OCI-LY3 (cell line): ENCODE measurements around the gene DUSP9.

Experiments
- H2AFZ ChIP-seq: fragments of 200-600, 300-600 bp; shearing (Covaris generic); 2 replicates; pipeline ENCODE4 v1.6.0; 2014; ENCODE audit warnings: antibody characterized with exemption, low read depth, low read length
- H3K27ac ChIP-seq: fragments of 200-600, 300-600 bp; sonication (generic); 2 replicates; pipeline ENCODE4 v1.5.1; 2014; ENCODE audit warnings: mild to moderate bottlenecking, low read length, moderate library complexity, mixed read lengths
- H3K27me3 ChIP-seq: fragments of 200-600, 300-600 bp; sonication (generic); 2 replicates; pipeline ENCODE4 v1.6.1; 2014; ENCODE audit warnings: low read depth, low read length, mixed read lengths
- H3K36me3 ChIP-seq: fragments of 200-600, 300-600 bp; sonication (generic); replicated peaks from 2 replicates; pipeline ENCODE3; 2014; ENCODE audit warnings: low read depth, low read length, mixed read lengths
- H3K4me1 ChIP-seq: fragments of 300-600, 200-600 bp; sonication (generic); 2 replicates; pipeline ENCODE4 v1.6.1; 2014; ENCODE audit warnings: low read length, mixed read lengths
- H3K4me2 ChIP-seq: fragments of 200-600, 300-600 bp; sonication (generic); 2 replicates; pipeline ENCODE4 v1.6.1; 2014; ENCODE audit warnings: low read length, mixed read lengths
- H3K4me3 ChIP-seq: fragments of 300-600, 200-600 bp; sonication (generic); 2 replicates; pipeline ENCODE4 v1.5.1; 2014; ENCODE audit warnings: antibody characterized with exemption, mild to moderate bottlenecking, low read length, moderate library complexity
- H3K79me2 ChIP-seq: fragments of 300-600, 200-600 bp; shearing (Covaris generic); 2 replicates; pipeline ENCODE4 v1.6.1; 2014; ENCODE audit warnings: mild to moderate bottlenecking, low read length, mixed read lengths
- H3K9ac ChIP-seq: fragments of 300-600, 200-600 bp; shearing (Covaris generic); 2 replicates; pipeline ENCODE4 v1.6.0; 2014; ENCODE audit warnings: mild to moderate bottlenecking, low read length, moderate library complexity
- H3K9me3 ChIP-seq: fragments of 200-600, 300-600 bp; shearing (Covaris generic); 2 replicates; pipeline ENCODE4 v1.6.1; 2014; ENCODE audit warnings: low read length, mixed read lengths; ENCODE audit not compliant: insufficient read depth
- H4K20me1 ChIP-seq: fragments of 200-600, 300-600 bp; sonication (generic); 2 replicates; pipeline ENCODE4 v1.6.1; 2016; ENCODE audit warnings: low read length, mixed read lengths; ENCODE audit not compliant: insufficient read depth
- EZH2phosphoT487 ChIP-seq: fragments of 200-600 bp; shearing (Covaris generic); IDR thresholded peaks from 2 replicates; pipeline ENCODE4 v1.6.1; 2018; ENCODE audit warnings: antibody characterized with exemption, mixed run types, low read depth
- TF ChIP-seq, protein P1 (sequence below): fragments of 200-600, 300-600 bp; sonication (generic); IDR thresholded peaks from 2 replicates; pipeline ENCODE4 v1.5.1; 2014; ENCODE audit warnings: antibody characterized with exemption, low read length, low read depth

Gene DUSP9

DNA sequence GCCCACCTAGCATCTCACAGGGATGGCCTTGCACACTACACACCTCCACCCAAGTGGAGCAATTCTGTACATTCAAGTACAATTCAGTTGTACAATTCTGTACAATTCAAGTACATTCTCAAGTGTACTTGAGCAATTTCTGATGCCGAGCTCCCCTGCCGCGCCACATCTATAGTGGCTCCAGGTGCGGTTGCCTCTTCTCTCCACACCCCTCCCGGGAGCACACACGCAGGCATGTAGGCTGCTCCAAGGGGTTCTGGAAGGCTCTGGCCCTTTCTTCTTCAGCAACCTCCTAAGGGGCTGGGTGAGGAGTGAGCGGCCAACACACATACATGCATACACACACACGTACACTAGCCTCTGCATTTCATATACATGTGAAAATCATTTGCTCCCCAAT, 18.9 kb upstream of the DUSP9 start:
- H3K27me3 ChIP-seq = peaks cover 9% of the 10 kb centered on the region

DNA sequence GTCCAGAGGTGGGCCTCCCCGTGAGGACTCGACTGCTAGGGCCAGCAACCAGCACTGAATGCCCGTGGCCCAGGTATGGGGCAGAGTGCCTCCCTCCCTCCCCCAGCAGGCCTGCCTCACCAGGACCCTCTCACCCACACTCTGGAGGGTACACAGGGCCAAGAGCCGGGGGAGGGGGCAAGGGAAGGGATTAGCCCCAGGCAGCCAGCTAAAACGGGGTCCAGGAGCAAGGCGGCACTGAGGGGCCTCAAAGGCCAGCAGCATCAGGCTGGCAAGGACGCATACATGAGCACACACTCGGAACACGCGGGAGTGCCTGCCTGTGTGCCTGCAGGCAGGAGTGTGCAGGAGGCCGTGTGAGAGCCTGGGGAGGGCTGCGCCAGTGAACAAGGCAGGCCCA, 18.3 kb upstream of the DUSP9 start:
- H2AFZ ChIP-seq = no peak overlapping the region
- H3K36me3 ChIP-seq = no peaks in the 10 kb centered on the region
- H4K20me1 ChIP-seq = no peaks in the 10 kb centered on the region
- TF ChIP-seq, protein P1, sequence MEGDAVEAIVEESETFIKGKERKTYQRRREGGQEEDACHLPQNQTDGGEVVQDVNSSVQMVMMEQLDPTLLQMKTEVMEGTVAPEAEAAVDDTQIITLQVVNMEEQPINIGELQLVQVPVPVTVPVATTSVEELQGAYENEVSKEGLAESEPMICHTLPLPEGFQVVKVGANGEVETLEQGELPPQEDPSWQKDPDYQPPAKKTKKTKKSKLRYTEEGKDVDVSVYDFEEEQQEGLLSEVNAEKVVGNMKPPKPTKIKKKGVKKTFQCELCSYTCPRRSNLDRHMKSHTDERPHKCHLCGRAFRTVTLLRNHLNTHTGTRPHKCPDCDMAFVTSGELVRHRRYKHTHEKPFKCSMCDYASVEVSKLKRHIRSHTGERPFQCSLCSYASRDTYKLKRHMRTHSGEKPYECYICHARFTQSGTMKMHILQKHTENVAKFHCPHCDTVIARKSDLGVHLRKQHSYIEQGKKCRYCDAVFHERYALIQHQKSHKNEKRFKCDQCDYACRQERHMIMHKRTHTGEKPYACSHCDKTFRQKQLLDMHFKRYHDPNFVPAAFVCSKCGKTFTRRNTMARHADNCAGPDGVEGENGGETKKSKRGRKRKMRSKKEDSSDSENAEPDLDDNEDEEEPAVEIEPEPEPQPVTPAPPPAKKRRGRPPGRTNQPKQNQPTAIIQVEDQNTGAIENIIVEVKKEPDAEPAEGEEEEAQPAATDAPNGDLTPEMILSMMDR = no peak
- no peak for TF ChIP-seq EZH2phosphoT487
- H3K79me2 ChIP-seq = no peaks in the 10 kb centered on the region
- no peak overlapping the region for H3K4me3 ChIP-seq
- no peak overlapping the region for H3K4me2 ChIP-seq
- H3K9me3 ChIP-seq = no peaks in the 10 kb centered on the region
- peaks cover 9% of the 10 kb centered on the region for H3K27me3 ChIP-seq
- no peak overlapping the region for H3K9ac ChIP-seq
- H3K27ac ChIP-seq = no peak overlapping the region
- no peaks in the 10 kb centered on the region for H3K4me1 ChIP-seq

More for the DNA sequence above, 18.9 kb upstream of the DUSP9 start:
- Histone ChIP-seq H2AFZ (no peak overlapping the region), H3K9me3 (no peaks in the 10 kb centered on the region), H3K4me3 (no peak overlapping the region), H3K4me2 (no peak overlapping the region), H4K20me1 (no peaks in the 10 kb centered on the region), H3K79me2 (no peaks in the 10 kb centered on the region), H3K27ac (no peak overlapping the region), H3K4me1 (no peaks in the 10 kb centered on the region), H3K36me3 (no peaks in the 10 kb centered on the region), H3K9ac (no peak overlapping the region)
- TF ChIP-seq, protein P1 = no peak
- no peak for TF ChIP-seq EZH2phosphoT487

- Histone ChIP-seq H2AFZ (no peak overlapping the region), H3K4me3 (no peak overlapping the region), H3K79me2 (no peaks in the 10 kb centered on the region), H3K4me1 (0 out of 2 replicates have a peak, but pooled peaks cover 3% of the 10 kb centered on the region), H3K27ac (no peak overlapping the region), H3K36me3 (no peaks in the 10 kb centered on the region), H3K4me2 (no peak overlapping the region), H3K9me3 (no peaks in the 10 kb centered on the region), H4K20me1 (no peaks in the 10 kb centered on the region), H3K9ac (no peak overlapping the region), H3K27me3 (peaks cover 9% of the 10 kb centered on the region)
- TF ChIP-seq, protein P1 = no peak
- no peak for TF ChIP-seq EZH2phosphoT487
Observed at GRCh38 chrX:153631346-153631745, 15.7 kb upstream of the DUSP9 start.

DNA sequence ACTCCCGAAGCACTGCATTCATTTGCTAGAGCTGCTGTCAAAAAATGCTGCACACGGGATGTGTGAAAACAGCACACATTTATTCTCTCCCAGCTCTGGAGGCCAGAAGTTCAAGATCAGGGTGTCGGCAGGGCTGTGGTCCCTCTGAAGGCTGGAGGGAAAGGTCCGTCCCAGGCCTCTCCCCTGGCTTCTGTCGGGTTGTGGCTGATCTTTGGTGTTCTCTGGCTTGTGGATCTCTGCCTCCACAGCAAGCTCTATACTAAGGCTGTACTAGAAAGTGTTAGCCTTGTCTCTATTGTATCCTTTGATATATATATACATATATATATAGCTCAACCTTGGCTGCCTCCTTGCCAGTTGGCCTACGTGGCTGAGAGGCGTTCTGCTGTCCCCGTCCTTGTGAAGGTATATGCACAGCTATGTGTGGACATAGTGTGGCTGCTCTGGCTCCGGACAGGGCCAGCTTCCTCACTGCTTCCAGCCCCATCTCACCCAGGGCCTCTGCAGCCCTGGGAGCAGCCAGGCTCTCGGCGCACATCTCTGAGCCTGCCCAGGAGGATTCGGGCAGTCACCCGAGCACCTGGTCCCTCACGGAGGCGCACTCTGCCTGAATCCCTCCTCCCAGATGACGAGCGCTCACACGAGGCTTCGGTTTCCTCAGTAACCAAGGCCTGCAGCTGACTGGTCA, 15.0 kb upstream of the DUSP9 start:
- no peak overlapping the region for H3K9ac ChIP-seq
- 0 out of 2 replicates have a peak, but pooled peaks cover 3% of the 10 kb centered on the region for H3K4me1 ChIP-seq
- no peak overlapping the region for H3K4me2 ChIP-seq
- H3K36me3 ChIP-seq = no peaks in the 10 kb centered on the region
- no peak overlapping the region for H3K27ac ChIP-seq
- TF ChIP-seq, protein P1 = no peak
- no peak for TF ChIP-seq EZH2phosphoT487
- no peaks in the 10 kb centered on the region for H4K20me1 ChIP-seq
- H3K9me3 ChIP-seq = no peaks in the 10 kb centered on the region
- no peak overlapping the region for H3K4me3 ChIP-seq
- no peaks in the 10 kb centered on the region for H3K79me2 ChIP-seq
- H2AFZ ChIP-seq = no peak overlapping the region
- H3K27me3 ChIP-seq = peaks cover 9% of the 10 kb centered on the region
